ENCODE results near the gene EEF2K. TPM values are rescaled to one million over a fixed set of nuclear protein-coding genes. Genes with fewer than 3 reads are reported as not detected.
"Not testable (repeated sequence)": the region's sequence is repeated elsewhere in the genome, so short reads cannot be mapped to it uniquely, and the experiment has no call there.

The EEF2K gene
- polyA plus RNA-seq, 3 donors = 0.85 to 6.5 (median 1.7) TPM

DNA sequence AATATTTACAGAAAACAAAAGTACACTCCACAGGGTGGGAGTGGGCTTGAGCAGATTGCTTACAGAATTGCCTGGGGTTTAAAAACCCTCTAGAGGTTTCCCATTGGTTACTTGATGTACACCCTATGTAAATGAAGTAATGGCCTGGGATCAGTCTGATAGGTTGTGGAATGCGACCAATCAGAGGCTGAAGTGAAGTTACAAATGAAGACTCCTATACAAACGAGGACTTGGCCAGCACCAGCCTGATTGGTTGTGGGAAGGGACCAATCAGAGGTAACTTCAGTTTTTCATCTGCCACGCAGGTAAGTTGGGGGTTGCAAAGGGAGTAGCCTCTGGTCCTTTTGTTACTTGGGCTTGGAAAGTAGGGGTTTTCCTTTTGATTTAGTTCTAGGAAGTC is 8.8 kb downstream of the EEF2K start:
- H3K4me3 ChIP-seq (replicated peaks in 1 of 3; ENCODE audit: low read depth in 2 of 3, low read length in 3 of 3) = no peak overlapping the region
- peaks cover 23% of the 10 kb centered on the region for H3K4me1 Mint-ChIP-seq
- intact Hi-C loops (cut with micrococcal nuclease) = no loop called here
- H3K9me3 ChIP-seq (replicated peaks in 1 of 2; ENCODE audit: control insufficient read depth in 1 of 2, insufficient read depth in 1 of 2, low read length in 2 of 2) = no peaks in the 10 kb centered on the region
- no peak overlapping the region for H3K4me3 Mint-ChIP-seq
- no peaks in the 10 kb centered on the region for H3K27me3 ChIP-seq (ENCODE audit: control insufficient read depth in 2 of 2, insufficient read depth in 2 of 2, low read length in 2 of 2)
- no peaks in the 10 kb centered on the region for H4K20me1 ChIP-seq (ENCODE audit: insufficient read depth, low read length)
- DNase-seq = no peak
- peaks cover 9 to 11% of the 10 kb centered on the region in 2 donors for H3K4me1 ChIP-seq (ENCODE audit: control insufficient read depth in 1 of 2, insufficient read depth in 2 of 2, low read length in 2 of 2)
- peaks cover 0 to 5% of the 10 kb centered on the region in 2 donors for H3K36me3 ChIP-seq (replicated peaks in 1 of 2; ENCODE audit: control insufficient read depth in 1 of 2, insufficient read depth in 2 of 2, low read length in 2 of 2)
- peaks cover 14 to 32% of the 10 kb centered on the region in 2 donors for H3K36me3 Mint-ChIP-seq
- no peak overlapping the region for H3K27ac ChIP-seq (ENCODE audit: low read depth in 1 of 2, low read length in 2 of 2)
- H3K27ac Mint-ChIP-seq = no peak overlapping the region
- H3K9me3 Mint-ChIP-seq = peaks cover 0 to 5% (median 2%) of the 10 kb centered on the region in 7 donors
- 100% methylated on average over 1 of the region's 3 CpGs for WGBS (ENCODE audit: insufficient coverage)
- H3K4me2 ChIP-seq (replicated peaks; ENCODE audit: extremely low read depth, low read length, poor library complexity, severe bottlenecking) = no peak overlapping the region
- peaks cover 0 to 2% (median 0%) of the 10 kb centered on the region in 3 donors for H3K27me3 Mint-ChIP-seq (ENCODE audit: low read depth in 3 of 3)
- H2AFZ ChIP-seq (ENCODE audit: insufficient read depth, low read depth, low read length, poor library complexity, severe bottlenecking) = no peak overlapping the region
- TF ChIP-seq, protein P1, sequence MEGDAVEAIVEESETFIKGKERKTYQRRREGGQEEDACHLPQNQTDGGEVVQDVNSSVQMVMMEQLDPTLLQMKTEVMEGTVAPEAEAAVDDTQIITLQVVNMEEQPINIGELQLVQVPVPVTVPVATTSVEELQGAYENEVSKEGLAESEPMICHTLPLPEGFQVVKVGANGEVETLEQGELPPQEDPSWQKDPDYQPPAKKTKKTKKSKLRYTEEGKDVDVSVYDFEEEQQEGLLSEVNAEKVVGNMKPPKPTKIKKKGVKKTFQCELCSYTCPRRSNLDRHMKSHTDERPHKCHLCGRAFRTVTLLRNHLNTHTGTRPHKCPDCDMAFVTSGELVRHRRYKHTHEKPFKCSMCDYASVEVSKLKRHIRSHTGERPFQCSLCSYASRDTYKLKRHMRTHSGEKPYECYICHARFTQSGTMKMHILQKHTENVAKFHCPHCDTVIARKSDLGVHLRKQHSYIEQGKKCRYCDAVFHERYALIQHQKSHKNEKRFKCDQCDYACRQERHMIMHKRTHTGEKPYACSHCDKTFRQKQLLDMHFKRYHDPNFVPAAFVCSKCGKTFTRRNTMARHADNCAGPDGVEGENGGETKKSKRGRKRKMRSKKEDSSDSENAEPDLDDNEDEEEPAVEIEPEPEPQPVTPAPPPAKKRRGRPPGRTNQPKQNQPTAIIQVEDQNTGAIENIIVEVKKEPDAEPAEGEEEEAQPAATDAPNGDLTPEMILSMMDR (IDR thresholded peaks at IDR 0.05) = no peak
- H3K79me2 ChIP-seq (ENCODE audit: insufficient read depth, low read length) = peaks cover 49% of the 10 kb centered on the region
- no peak overlapping the region for H3K9ac ChIP-seq (ENCODE audit: insufficient read depth, low read length, poor library complexity, severe bottlenecking)

DNA sequence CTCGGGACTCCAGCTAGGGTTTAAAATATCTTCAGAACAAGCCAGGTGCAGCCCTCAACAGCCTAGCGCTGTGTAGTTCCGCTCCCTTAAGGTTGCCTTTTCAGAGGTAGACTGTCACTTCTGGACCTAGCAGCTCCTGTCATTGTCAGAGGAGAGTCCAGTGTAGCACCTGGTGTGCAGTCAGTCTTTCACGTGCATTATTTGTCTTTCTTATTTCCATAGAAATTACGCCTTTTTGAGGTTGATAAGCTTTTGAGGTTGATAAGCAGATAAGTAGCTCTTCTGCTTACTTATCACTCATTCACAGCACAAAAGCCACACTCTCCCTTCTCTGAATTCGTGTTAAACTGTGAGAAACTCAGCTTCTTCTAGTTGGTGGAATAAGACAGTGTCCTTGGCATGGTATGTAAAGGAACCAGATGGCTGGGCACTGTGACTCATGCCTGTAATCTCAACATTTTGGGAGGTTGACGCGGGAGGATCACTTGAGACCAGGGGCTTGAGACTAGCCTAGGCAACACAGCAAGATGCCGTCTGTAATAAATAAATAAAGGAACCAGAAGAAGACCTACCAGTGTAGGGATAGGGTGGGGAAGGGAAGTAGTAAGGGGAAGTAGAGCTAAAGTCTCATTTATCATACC is 10.2 kb downstream of the EEF2K start:
- no peak overlapping the region for H3K9ac ChIP-seq (ENCODE audit: insufficient read depth, low read length, poor library complexity, severe bottlenecking)
- TF ChIP-seq, protein P1 (IDR thresholded peaks at IDR 0.05) = no peak
- H3K4me1 ChIP-seq (ENCODE audit: control insufficient read depth in 1 of 2, insufficient read depth in 2 of 2, low read length in 2 of 2) = peaks cover 9 to 11% of the 10 kb centered on the region in 2 donors
- peaks cover 46% of the 10 kb centered on the region for H3K79me2 ChIP-seq (ENCODE audit: insufficient read depth, low read length)
- peaks cover 0 to 5% of the 10 kb centered on the region in 2 donors for H3K36me3 ChIP-seq (replicated peaks in 1 of 2; ENCODE audit: control insufficient read depth in 1 of 2, insufficient read depth in 2 of 2, low read length in 2 of 2)
- Mint-ChIP-seq H3K4me1 (peaks cover 20% of the 10 kb centered on the region), H3K27me3 (ENCODE audit: low read depth in 3 of 3) (peaks cover 0 to 2% (median 0%) of the 10 kb centered on the region in 3 donors), H3K27ac (peak overlapping the region in 3 of 7 donors; percentile 4 to 57 (median 43)), H3K36me3 (peaks cover 14 to 40% of the 10 kb centered on the region in 2 donors), H3K9me3 (peaks cover 0 to 2% (median 0%) of the 10 kb centered on the region in 7 donors), H3K4me3 (no peak overlapping the region)
- no peak overlapping the region for H3K27ac ChIP-seq (ENCODE audit: low read depth in 1 of 2, low read length in 2 of 2)
- 62% methylated on average over 4 of the region's 9 CpGs for WGBS (ENCODE audit: insufficient coverage)
- H3K4me2 ChIP-seq (replicated peaks; ENCODE audit: extremely low read depth, low read length, poor library complexity, severe bottlenecking) = no peak overlapping the region
- DNase-seq = peak; percentile 17 to 55 (median 35)
- intact Hi-C loops (cut with micrococcal nuclease) = no loop called here
- H4K20me1 ChIP-seq (ENCODE audit: insufficient read depth, low read length) = no peaks in the 10 kb centered on the region
- no peaks in the 10 kb centered on the region for H3K9me3 ChIP-seq (replicated peaks in 1 of 2; ENCODE audit: control insufficient read depth in 1 of 2, insufficient read depth in 1 of 2, low read length in 2 of 2)
- no peak overlapping the region for H2AFZ ChIP-seq (ENCODE audit: insufficient read depth, low read depth, low read length, poor library complexity, severe bottlenecking)
- H3K27me3 ChIP-seq (ENCODE audit: control insufficient read depth in 2 of 2, insufficient read depth in 2 of 2, low read length in 2 of 2) = no peaks in the 10 kb centered on the region
- H3K4me3 ChIP-seq (replicated peaks in 1 of 3; ENCODE audit: low read depth in 2 of 3, low read length in 3 of 3) = no peak overlapping the region

DNA sequence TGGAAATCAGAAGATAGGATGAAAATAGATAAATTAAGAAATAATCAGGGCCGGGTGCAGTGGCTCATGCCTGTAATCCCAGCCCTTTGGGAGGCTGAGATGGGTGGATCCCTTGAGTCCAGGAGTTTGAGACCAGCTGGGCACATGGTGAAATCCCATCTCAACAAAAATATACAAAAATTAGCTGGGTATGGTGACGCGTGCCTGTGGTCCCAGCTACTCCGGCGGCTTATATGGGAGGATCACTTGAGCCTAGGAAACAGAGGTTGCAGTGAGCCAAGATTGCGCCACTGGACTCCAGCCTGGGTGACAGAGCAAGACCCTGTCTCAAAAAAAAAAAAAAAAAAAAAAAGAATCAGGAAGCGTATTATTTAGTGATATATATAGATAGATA is 10.8 kb downstream of the EEF2K start:
- H3K4me3 Mint-ChIP-seq; H3K27me3 Mint-ChIP-seq (ENCODE audit: low read depth in 3 of 3); intact Hi-C loops (cut with micrococcal nuclease); H3K9me3 ChIP-seq (replicated peaks in 1 of 2; ENCODE audit: control insufficient read depth in 1 of 2, insufficient read depth in 1 of 2, low read length in 2 of 2); H3K4me3 ChIP-seq (replicated peaks in 1 of 3; ENCODE audit: low read depth in 2 of 3, low read length in 3 of 3); H3K36me3 ChIP-seq (replicated peaks in 1 of 2; ENCODE audit: control insufficient read depth in 1 of 2, insufficient read depth in 2 of 2, low read length in 2 of 2); H3K4me2 ChIP-seq (replicated peaks; ENCODE audit: extremely low read depth, low read length, poor library complexity, severe bottlenecking); DNase-seq; H3K9me3 Mint-ChIP-seq; H2AFZ ChIP-seq (ENCODE audit: insufficient read depth, low read depth, low read length, poor library complexity, severe bottlenecking); H4K20me1 ChIP-seq (ENCODE audit: insufficient read depth, low read length); H3K9ac ChIP-seq (ENCODE audit: insufficient read depth, low read length, poor library complexity, severe bottlenecking); H3K27me3 ChIP-seq (ENCODE audit: control insufficient read depth in 2 of 2, insufficient read depth in 2 of 2, low read length in 2 of 2); H3K27ac ChIP-seq (ENCODE audit: low read depth in 1 of 2, low read length in 2 of 2): not testable (repeated sequence)
- H3K27ac Mint-ChIP-seq = peak overlapping the region in 2 of 7 donors; percentile 4 to 57
- Histone ChIP-seq H3K4me1 (ENCODE audit: control insufficient read depth in 1 of 2, insufficient read depth in 2 of 2, low read length in 2 of 2) (peaks cover 9 to 11% of the 10 kb centered on the region in 2 donors), H3K79me2 (ENCODE audit: insufficient read depth, low read length) (peaks cover 43% of the 10 kb centered on the region)
- peaks cover 12 to 40% of the 10 kb centered on the region in 2 donors for H3K36me3 Mint-ChIP-seq
- no CpG with 5 or more reads among the region's 7 CpGs for WGBS (ENCODE audit: insufficient coverage)
- H3K4me1 Mint-ChIP-seq = peaks cover 20% of the 10 kb centered on the region

Data from CD14-positive monocyte (primary cell).